HFFc6 (cell line): ENCODE results near the gene ORMDL3. TPM values are rescaled to one million over a fixed set of nuclear protein-coding genes. Genes with fewer than 3 reads are reported as not detected.
A peak's percentile ranks its signal among the peaks of the same experiment; 100 is the strongest.
"Not testable (repeated sequence)": the region's sequence is repeated elsewhere in the genome, so short reads cannot be mapped to it uniquely, and the experiment has no call there.

Experiments
- DNase-seq: peaks from one replicate; pipeline ENCODE4 v3.0.0-alpha.2; 2018
- H3K27ac Mint-ChIP-seq: 2 replicates; pipeline ENCODE4 v1.8.0; 2020; ENCODE audit warnings: mild to moderate bottlenecking, mixed read lengths
- H3K27me3 Mint-ChIP-seq: 2 replicates; pipeline ENCODE4 v1.8.0; 2021; ENCODE audit warnings: mild to moderate bottlenecking, moderate library complexity, mixed read lengths; ENCODE audit not compliant: insufficient read depth
- H3K36me3 Mint-ChIP-seq: 2 replicates; pipeline ENCODE4 v1.8.0; 2021; ENCODE audit warnings: low read depth, mixed read lengths
- H3K4me1 Mint-ChIP-seq: 2 replicates; pipeline ENCODE4 v1.8.0; 2020; ENCODE audit warnings: low read depth, mixed read lengths
- H3K4me3 Mint-ChIP-seq: 2 replicates; pipeline ENCODE4 v1.8.0; 2020; ENCODE audit warnings: mild to moderate bottlenecking, moderate library complexity, mixed read lengths
- H3K9me3 Mint-ChIP-seq: 2 replicates; pipeline ENCODE4 v1.8.0; 2020; ENCODE audit warnings: mild to moderate bottlenecking, mixed read lengths
- CTCF ChIP-seq: fragments of 200-600 bp; sonication (generic); IDR thresholded peaks from 2 replicates; pipeline ENCODE4 v1.5.0; 2021; ENCODE audit warnings: antibody characterized with exemption, mild to moderate bottlenecking
- total RNA-seq, 6 experiments: library from RNA; stranded (reverse); fragmentation: NEBNext Ultra II Directional; extraction: Animal tissue kit (Norgen Biotek cat#: 25700); gene quantifications; 2 replicates in 1 of 6; 3 replicates in 5 of 6; pipeline ENCODE4 v1.2.3, GENCODE V29; 2021

Gene ORMDL3
- total RNA-seq, 6 experiments from 2014 or later, result 39.0 to 63.9 (median 49.9) TPM

GRCh38 chr17:39949028-39949427 is 21.6 kb upstream of the ORMDL3 start:
- peaks cover 13% of the 10 kb centered on the region for H3K27me3 Mint-ChIP-seq
- TF ChIP-seq CTCF, result no peak
- no peak overlapping the region for H3K27ac Mint-ChIP-seq
- DNase-seq, result no peak
- H3K9me3 Mint-ChIP-seq, result no peaks in the 10 kb centered on the region
- peaks cover 12% of the 10 kb centered on the region; the same call in 1 of the 2 replicates for H3K4me1 Mint-ChIP-seq
- no peak overlapping the region for H3K4me3 Mint-ChIP-seq
- H3K36me3 Mint-ChIP-seq, result no peaks in the 10 kb centered on the region

GRCh38 chr17:39948489-39948828 is 21.1 kb upstream of the ORMDL3 start:
- not testable (repeated sequence) for H3K4me1 Mint-ChIP-seq, H3K4me3 Mint-ChIP-seq, DNase-seq, H3K27ac Mint-ChIP-seq, H3K36me3 Mint-ChIP-seq, H3K9me3 Mint-ChIP-seq
- peaks cover 13% of the 10 kb centered on the region for H3K27me3 Mint-ChIP-seq

DNA sequence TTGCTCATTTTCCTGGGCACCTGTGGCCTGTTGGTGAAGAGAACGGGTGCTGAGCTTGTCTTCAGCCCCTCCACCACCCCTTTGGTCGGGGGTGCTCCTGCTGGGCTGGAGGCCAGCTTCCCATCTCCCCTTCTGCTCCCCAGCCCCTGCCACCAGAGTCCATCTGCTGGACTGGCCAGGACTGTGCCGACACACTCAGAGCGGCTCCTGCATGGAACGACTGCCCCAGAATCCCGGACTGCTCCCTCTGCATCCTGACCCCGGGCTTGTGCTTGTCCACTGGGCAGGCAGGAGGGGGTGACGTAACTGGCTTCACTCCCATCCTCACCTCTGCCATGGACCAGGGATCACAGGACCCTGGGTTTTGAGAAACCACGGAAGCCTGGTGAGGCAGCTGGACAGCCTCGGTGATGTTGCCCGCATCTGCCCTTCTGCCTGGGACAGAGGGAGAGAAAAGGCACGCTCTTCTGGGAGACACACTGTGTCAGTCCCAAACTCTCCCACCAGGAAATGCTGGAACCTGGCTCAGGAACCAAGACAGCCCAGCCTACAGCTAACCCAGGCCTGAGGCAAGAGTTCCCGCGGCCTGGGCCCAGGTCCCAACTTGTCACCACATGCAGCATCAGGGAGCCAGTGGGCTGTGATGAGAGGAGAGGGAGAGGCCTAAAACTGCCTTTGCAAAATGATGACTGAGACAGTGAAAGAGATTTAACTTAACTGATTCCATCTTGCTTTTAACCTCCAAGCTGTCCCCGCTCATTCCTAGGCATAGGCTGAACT is 19.3 kb upstream of the ORMDL3 start:
- Mint-ChIP-seq H3K4me3 (no peak overlapping the region), H3K9me3 (no peaks in the 10 kb centered on the region), H3K4me1 (no peaks in the 10 kb centered on the region), H3K27me3 (peaks cover 14% of the 10 kb centered on the region), H3K27ac (no peak overlapping the region), H3K36me3 (no peaks in the 10 kb centered on the region)
- TF ChIP-seq CTCF, result no peak
- no peak for DNase-seq

DNA sequence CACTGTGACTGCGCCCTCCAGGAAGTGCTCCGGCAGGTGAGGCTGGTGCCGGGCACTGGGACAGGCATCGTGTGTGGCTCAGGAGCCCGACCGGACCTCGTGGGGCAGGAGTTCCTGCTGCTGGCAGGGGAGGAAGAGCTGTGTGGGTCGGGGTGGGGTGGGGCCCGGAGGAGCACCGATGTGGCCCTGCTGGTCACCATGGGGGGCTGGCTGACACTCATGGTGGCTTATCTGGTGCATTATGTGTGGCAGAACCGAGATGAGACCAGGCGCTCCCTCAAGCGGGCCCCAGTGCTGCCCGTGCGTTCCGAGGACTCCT is 17.0 kb upstream of the ORMDL3 start:
- peaks cover 12% of the 10 kb centered on the region for H3K4me1 Mint-ChIP-seq
- no peak overlapping the region for H3K27ac Mint-ChIP-seq
- H3K27me3 Mint-ChIP-seq, result peaks cover 12% of the 10 kb centered on the region
- H3K4me3 Mint-ChIP-seq, result no peak overlapping the region
- no peak for TF ChIP-seq CTCF
- DNase-seq, result no peak
- H3K9me3 Mint-ChIP-seq, result no peaks in the 10 kb centered on the region
- H3K36me3 Mint-ChIP-seq, result no peaks in the 10 kb centered on the region

DNA sequence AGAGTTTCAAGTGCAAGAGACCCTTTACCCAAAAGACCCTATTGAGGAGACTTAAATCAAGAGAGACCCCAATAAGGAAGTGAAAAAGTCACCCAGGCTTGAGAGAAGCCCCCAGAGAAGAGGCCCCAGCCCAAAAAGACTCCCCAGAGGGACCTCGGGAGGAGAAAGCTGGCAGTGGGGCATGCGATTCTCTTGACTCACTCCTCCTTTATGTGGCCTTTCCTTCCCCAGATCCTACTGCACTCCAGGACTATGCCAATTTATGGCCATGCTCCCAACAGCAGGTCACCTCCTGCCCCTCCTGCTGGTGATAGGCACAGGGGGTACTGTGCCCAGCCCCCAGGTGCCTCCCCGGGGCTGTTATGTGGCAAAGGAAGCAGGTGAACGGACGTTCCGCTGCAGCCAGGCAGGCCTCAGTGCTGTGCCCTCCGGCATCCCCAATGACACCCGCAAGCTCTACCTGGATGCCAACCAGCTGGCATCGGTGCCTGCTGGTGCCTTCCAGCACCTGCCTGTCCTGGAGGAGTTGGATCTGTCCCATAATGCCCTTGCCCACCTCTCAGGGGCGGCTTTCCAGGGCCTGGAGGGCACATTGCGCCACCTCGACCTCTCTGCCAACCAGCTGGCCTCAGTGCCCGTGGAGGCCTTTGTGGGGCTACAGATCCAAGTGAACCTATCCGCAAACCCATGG is 16.4 kb upstream of the ORMDL3 start:
- no peaks in the 10 kb centered on the region for H3K36me3 Mint-ChIP-seq
- TF ChIP-seq CTCF, result no peak
- peaks cover 17% of the 10 kb centered on the region for H3K4me1 Mint-ChIP-seq
- H3K27ac Mint-ChIP-seq, result no peak overlapping the region
- peaks cover 12% of the 10 kb centered on the region for H3K27me3 Mint-ChIP-seq
- H3K4me3 Mint-ChIP-seq, result no peak overlapping the region
- no peak for DNase-seq
- no peaks in the 10 kb centered on the region for H3K9me3 Mint-ChIP-seq

DNA sequence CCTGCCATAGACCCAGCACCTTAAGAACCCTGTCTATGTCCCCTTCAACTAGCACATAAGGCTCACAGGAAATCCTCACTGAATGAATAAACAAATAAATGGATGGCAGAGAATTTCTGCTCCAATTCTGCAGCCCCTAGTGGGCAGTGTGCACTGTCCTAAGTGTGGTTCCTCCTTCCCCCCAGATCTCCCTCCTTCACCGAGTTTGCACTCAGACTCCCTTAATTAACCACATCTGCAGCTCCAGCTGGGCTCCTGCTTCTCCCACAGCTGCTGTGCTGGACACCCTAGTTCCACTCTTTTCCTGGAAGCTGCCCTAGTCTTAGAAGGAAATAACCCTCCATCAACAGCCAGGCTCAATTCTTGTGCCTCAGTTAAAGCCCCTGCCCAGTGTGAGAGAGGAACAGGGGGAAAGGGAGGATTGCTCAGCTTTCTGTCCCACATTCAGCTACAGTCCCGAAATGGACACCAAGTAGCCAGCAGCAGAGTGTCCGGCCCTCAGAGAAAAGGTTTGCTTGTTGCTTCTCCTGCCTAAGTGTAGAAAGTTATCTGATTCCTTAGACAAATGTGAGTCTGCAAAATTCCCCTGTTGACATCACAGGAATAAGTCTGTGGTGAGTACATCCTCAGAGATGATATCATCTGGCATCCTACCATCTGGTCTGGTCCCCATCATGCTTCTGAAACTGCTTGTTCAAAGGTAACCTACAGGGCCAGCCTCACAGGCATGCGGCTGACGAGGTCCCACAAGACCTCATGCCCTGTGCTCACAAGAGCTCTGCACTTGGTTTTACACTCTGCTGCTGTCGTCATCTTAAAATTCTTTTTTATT is 12.4 kb upstream of the ORMDL3 start:
- TF ChIP-seq CTCF, result peak; percentile 77
- Mint-ChIP-seq H3K27me3 (peaks cover 7% of the 10 kb centered on the region), H3K27ac (peak overlapping the region; percentile 93), H3K36me3 (no peaks in the 10 kb centered on the region), H3K4me1 (peaks cover 29% of the 10 kb centered on the region), H3K9me3 (no peaks in the 10 kb centered on the region), H3K4me3 (peak overlapping the region; percentile 58)
- DNase-seq, result peak; percentile 92
